DOHH2 (cell line): ENCODE measurements around the gene C12orf56.

ENCODE experiments used
- H3F3A ChIP-seq: fragments of 200-600 bp; sonication (generic), shearing (Covaris generic); 2 replicates; pipeline ENCODE4 v1.6.0; 2016; ENCODE audit warnings: antibody characterized with exemption, mild to moderate bottlenecking; ENCODE audit not compliant: control insufficient read depth, insufficient read depth
- H3K27ac ChIP-seq: fragments of 200-600 bp; sonication (generic); 2 replicates; pipeline ENCODE4 v1.5.1; 2014; ENCODE audit warnings: low read depth, mild to moderate bottlenecking, low read length, moderate library complexity
- H3K27me3 ChIP-seq: fragments of 200-600 bp; sonication (generic); 2 replicates; pipeline ENCODE4 v1.6.1; 2014; ENCODE audit warnings: mild to moderate bottlenecking, low read length, mixed read lengths; ENCODE audit not compliant: control insufficient read depth
- H3K36me3 ChIP-seq: fragments of 200-600 bp; sonication (generic); 2 replicates; pipeline ENCODE4 v1.6.1; 2014; ENCODE audit warnings: mild to moderate bottlenecking, low read length, moderate library complexity, mixed read lengths; ENCODE audit not compliant: control insufficient read depth
- H3K4me1 ChIP-seq: fragments of 200-600 bp; sonication (generic); 2 replicates; pipeline ENCODE4 v1.6.1; 2014; ENCODE audit warnings: mild to moderate bottlenecking, low read length, mixed read lengths; ENCODE audit not compliant: control insufficient read depth
- H3K4me2 ChIP-seq: fragments of 200-600 bp; sonication (generic); 2 replicates; pipeline ENCODE4 v1.6.0; 2014; ENCODE audit warnings: mild to moderate bottlenecking, low read length, moderate library complexity
- H3K4me3 ChIP-seq: fragments of 200-600 bp; sonication (generic); 2 replicates; pipeline ENCODE4 v1.5.1; 2014; ENCODE audit warnings: mild to moderate bottlenecking, low read length, mixed read lengths
- H3K79me2 ChIP-seq: fragments of 200-600 bp; sonication (generic); 2 replicates; pipeline ENCODE4 v1.6.1; 2014; ENCODE audit warnings: mild to moderate bottlenecking, low read length, mixed read lengths; ENCODE audit not compliant: control insufficient read depth
- H3K9me2 ChIP-seq: fragments of 200-600 bp; sonication (generic); replicated peaks from 2 replicates; pipeline ENCODE4 v1.6.1; 2014; ENCODE audit warnings: mild to moderate bottlenecking, low read length, mixed read lengths; ENCODE audit not compliant: control insufficient read depth
- H3K9me3 ChIP-seq: fragments of 200-600 bp; sonication (generic); 2 replicates; pipeline ENCODE4 v1.6.1; 2014; ENCODE audit warnings: antibody characterized with exemption, low read length, mixed read lengths; ENCODE audit not compliant: control insufficient read depth, insufficient read depth
- H4K20me1 ChIP-seq: fragments of 200-600 bp; sonication (generic); 2 replicates; pipeline ENCODE4 v1.6.0; 2014; ENCODE audit warnings: low read depth, mild to moderate bottlenecking, antibody characterized with exemption, low read length, moderate library complexity; ENCODE audit not compliant: control insufficient read depth, insufficient read depth
- EZH2phosphoT487 ChIP-seq: fragments of 200-600 bp; sonication (generic); IDR thresholded peaks from 2 replicates; pipeline ENCODE4 v1.6.1; 2017; ENCODE audit warnings: borderline replicate concordance, mild to moderate bottlenecking, antibody characterized with exemption, low read length, moderate library complexity, mixed read lengths
- TF ChIP-seq, protein P1 (sequence below): fragments of 200-600 bp; sonication (generic); IDR thresholded peaks from one replicate; pipeline ENCODE4 v1.5.1; 2014; ENCODE audit warnings: antibody characterized with exemption, mild to moderate bottlenecking, low read depth, low read length; ENCODE audit not compliant: poor library complexity, severe bottlenecking

C12orf56 gene

DNA sequence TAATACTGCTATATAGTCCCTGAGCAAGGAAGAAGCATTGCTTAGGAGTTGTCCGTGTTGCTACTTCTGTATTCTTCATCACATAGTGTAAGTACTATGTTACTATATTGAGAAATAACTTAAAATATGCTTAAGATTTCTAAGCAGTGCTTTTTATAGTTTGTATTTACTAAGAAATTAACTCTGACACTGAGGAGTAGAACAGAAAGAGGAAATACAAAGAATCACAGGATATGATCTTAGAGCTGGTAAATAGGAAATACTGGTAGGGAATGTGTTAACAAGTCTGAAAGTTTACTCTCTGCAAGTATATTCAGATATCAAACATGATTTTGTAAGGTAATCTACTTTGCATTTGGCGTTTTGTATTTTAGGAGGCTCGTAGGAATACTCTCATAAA is 29.1 kb upstream of the C12orf56 start:
- H3K27ac ChIP-seq, result no peak overlapping the region
- no peaks in the 10 kb centered on the region for H3K9me2 ChIP-seq
- H3K36me3 ChIP-seq, result peaks cover 94% of the 10 kb centered on the region
- H3K27me3 ChIP-seq, result no peaks in the 10 kb centered on the region
- H3K4me1 ChIP-seq, result no peaks in the 10 kb centered on the region
- no peaks in the 10 kb centered on the region for H3K9me3 ChIP-seq
- no peaks in the 10 kb centered on the region for H3K79me2 ChIP-seq
- no peaks in the 10 kb centered on the region for H4K20me1 ChIP-seq
- no peak overlapping the region for H3K4me2 ChIP-seq
- H3F3A ChIP-seq, result no peaks in the 10 kb centered on the region
- no peak overlapping the region for H3K4me3 ChIP-seq
- TF ChIP-seq EZH2phosphoT487, result no peak
- TF ChIP-seq, protein P1, sequence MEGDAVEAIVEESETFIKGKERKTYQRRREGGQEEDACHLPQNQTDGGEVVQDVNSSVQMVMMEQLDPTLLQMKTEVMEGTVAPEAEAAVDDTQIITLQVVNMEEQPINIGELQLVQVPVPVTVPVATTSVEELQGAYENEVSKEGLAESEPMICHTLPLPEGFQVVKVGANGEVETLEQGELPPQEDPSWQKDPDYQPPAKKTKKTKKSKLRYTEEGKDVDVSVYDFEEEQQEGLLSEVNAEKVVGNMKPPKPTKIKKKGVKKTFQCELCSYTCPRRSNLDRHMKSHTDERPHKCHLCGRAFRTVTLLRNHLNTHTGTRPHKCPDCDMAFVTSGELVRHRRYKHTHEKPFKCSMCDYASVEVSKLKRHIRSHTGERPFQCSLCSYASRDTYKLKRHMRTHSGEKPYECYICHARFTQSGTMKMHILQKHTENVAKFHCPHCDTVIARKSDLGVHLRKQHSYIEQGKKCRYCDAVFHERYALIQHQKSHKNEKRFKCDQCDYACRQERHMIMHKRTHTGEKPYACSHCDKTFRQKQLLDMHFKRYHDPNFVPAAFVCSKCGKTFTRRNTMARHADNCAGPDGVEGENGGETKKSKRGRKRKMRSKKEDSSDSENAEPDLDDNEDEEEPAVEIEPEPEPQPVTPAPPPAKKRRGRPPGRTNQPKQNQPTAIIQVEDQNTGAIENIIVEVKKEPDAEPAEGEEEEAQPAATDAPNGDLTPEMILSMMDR, result no peak

DNA sequence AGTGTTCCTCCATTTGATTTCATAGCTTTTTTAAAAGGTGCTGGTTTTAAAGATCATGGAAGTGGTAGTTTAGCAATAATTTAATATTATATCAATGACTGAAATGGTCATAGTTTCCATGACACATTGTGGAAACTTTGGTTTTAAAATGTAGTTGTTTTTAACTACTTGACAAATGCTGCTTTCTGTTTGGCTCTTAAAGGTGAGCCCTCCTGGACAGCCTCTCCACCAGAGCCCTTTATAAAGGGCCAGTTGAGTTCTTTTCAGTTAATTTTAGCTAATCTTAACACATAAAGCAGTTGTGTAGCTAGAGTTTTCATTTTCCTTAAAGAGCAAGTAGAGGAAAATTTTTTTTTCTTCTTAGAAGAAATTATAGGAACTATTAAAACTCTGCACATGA is 27.7 kb upstream of the C12orf56 start:
- TF ChIP-seq, protein P1, result no peak
- TF ChIP-seq EZH2phosphoT487, result no peak
- Histone ChIP-seq H3K27ac (no peak overlapping the region), H3K36me3 (peaks cover 94% of the 10 kb centered on the region), H4K20me1 (no peaks in the 10 kb centered on the region), H3K79me2 (peaks cover 3% of the 10 kb centered on the region), H3K27me3 (no peaks in the 10 kb centered on the region), H3K9me2 (no peaks in the 10 kb centered on the region), H3K4me1 (no peaks in the 10 kb centered on the region), H3K9me3 (no peaks in the 10 kb centered on the region), H3K4me3 (no peak overlapping the region), H3F3A (no peaks in the 10 kb centered on the region), H3K4me2 (no peak overlapping the region)

DNA sequence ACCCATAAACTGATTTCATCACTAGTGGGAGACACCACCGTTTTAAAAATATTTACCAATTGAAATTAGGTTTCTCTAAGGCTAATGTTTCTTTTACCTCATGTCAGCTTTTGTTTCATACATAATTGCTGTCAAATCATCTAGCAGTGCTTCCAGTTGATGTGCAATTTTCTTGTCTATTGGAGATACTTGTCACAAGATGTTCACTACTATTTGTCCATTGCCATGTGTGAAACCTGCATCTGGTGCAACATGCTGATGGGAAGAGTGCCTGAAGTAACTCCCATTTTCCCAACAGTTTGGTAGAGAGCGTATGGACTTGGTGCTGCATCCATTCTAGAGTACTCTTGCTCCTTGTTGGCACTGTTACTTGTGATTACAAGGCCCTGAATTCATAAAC is 23.3 kb upstream of the C12orf56 start:
- Histone ChIP-seq H4K20me1 (no peaks in the 10 kb centered on the region), H3K27ac (no peak overlapping the region), H3K4me1 (no peaks in the 10 kb centered on the region), H3K9me2 (no peaks in the 10 kb centered on the region), H3F3A (peaks cover 4% of the 10 kb centered on the region; the same call in 1 of the 2 replicates), H3K79me2 (peaks cover 30% of the 10 kb centered on the region), H3K9me3 (no peaks in the 10 kb centered on the region), H3K4me2 (no peak overlapping the region), H3K4me3 (no peak overlapping the region), H3K36me3 (peaks cover 95% of the 10 kb centered on the region), H3K27me3 (no peaks in the 10 kb centered on the region)
- TF ChIP-seq EZH2phosphoT487, result no peak
- TF ChIP-seq, protein P1, result no peak
